K562 (cell line): Measurements from ENCODE around the gene VAMP4. TPM values are rescaled to one million over a fixed set of nuclear protein-coding genes. Genes with fewer than 3 reads are reported as not detected.

Experiments used
- ATAC-seq: fragments of 200-7000 bp; cut with Tn5 transposase; 3 replicates; pipeline ENCODE4 v1.9.1; 2020; ENCODE audit warnings: moderate library complexity
- BruUV-seq: library from RNA; stranded (reverse); fragments of 400-500 nt; replicated peaks from 2 replicates; lab custom pipeline; 2021; lab: Mats Ljungman, UMichigan
- CTCF ChIA-PET: fragments of 300-600 bp; formaldehyde crosslinking; extraction: SDS; loops from one replicate; lab custom pipeline; 2021; ENCODE audit warnings: low intra/inter-chr PET ratio; lab: Yijun Ruan, JAX
- POLR2A ChIA-PET: fragments of 300-600, 350-650 bp; sonication (Branson Sonifier 250); formaldehyde crosslinking; extraction: SDS; loops from one replicate; lab custom pipeline; 2021; ENCODE audit warnings: antibody characterized with exemption, inconsistent platforms; lab: Yijun Ruan, JAX
- DNase-seq, 4 experiments: peaks; one replicate each; pipeline versions ENCODE4 v3.0.0 to v3.0.0-alpha.2; 2011 to 2018; ENCODE audit warnings: low spot score in 3 of 4, mixed read lengths in 3 of 4; ENCODE audit errors: extremely low read depth in 1 of 4
- FAIRE-seq: peaks from 2 replicates; lab custom pipeline; 2011; peaks lifted over from hg19 to GRCh38; lab: Jason Lieb, UNC
- H2AFZ ChIP-seq: 2 replicates; pipeline ENCODE4 v1.6.0; 2011; ENCODE audit warnings: low read depth, low read length, control low read depth, inconsistent platforms
- H3K27ac ChIP-seq: fragments of 200-600 bp; 3 replicates; pipeline ENCODE4 v1.8.0; 2011; ENCODE audit warnings: low read depth, mild to moderate bottlenecking, control low read depth, inconsistent platforms, low read length, moderate library complexity, mixed read lengths; ENCODE audit errors: extremely low read depth
- H3K27me3 ChIP-seq, 2 experiments: fragments of 300-600 bp in 1 of 2; 2 replicates in 1 of 2; 3 replicates in 1 of 2; pipeline versions ENCODE4 v1.6.0 to v1.8.0; 2011; ENCODE audit warnings: inconsistent platforms in 2 of 2, low read length in 2 of 2, mild to moderate bottlenecking in 1 of 2, mixed read lengths in 1 of 2, moderate library complexity in 1 of 2; ENCODE audit not compliant: control insufficient read depth in 2 of 2, insufficient read depth in 2 of 2
- H3K36me3 ChIP-seq: fragments of 300-600 bp; 3 replicates; pipeline ENCODE4 v1.8.0; 2011; ENCODE audit warnings: mild to moderate bottlenecking, low read length, inconsistent platforms; ENCODE audit not compliant: control insufficient read depth, insufficient read depth
- H3K4me1 ChIP-seq, 2 experiments: fragments of 200-600 bp in 1 of 2; replicated peaks in 1 of 2; 2 replicates in 1 of 2; 3 replicates in 1 of 2; pipeline versions ENCODE4 v1.5.1 to v1.8.0; 2011; ENCODE audit warnings: inconsistent platforms in 2 of 2, low read length in 2 of 2, mild to moderate bottlenecking in 1 of 2, mixed read lengths in 1 of 2, moderate library complexity in 1 of 2; ENCODE audit not compliant: control insufficient read depth in 2 of 2, insufficient read depth in 2 of 2
- H3K4me2 ChIP-seq: 2 replicates; pipeline ENCODE4 v1.6.1; 2011; ENCODE audit warnings: low read length, control low read depth, inconsistent platforms, mixed read lengths; ENCODE audit not compliant: insufficient read depth
- H3K4me3 ChIP-seq: fragments of 200-600 bp; sonication (generic), shearing (Covaris generic); 2 replicates; pipeline ENCODE4 v1.5.1; 2016; ENCODE audit warnings: control low read depth, inconsistent platforms
- H3K79me2 ChIP-seq: fragments of 200-600 bp; 3 replicates; pipeline ENCODE4 v1.8.0; 2011; ENCODE audit warnings: low read length, inconsistent platforms; ENCODE audit not compliant: control insufficient read depth, insufficient read depth
- H3K9ac ChIP-seq, 2 experiments: 2 replicates each; pipeline versions ENCODE4 v1.6.0 to v1.6.1; 2011; ENCODE audit warnings: low read depth in 2 of 2, low read length in 2 of 2, control low read depth in 1 of 2, inconsistent platforms in 1 of 2, mild to moderate bottlenecking in 1 of 2, mixed read lengths in 1 of 2; ENCODE audit not compliant: insufficient read depth in 1 of 2
- H3K9me1 ChIP-seq: one replicate; pipeline ENCODE4 v1.6.0; 2011; ENCODE audit warnings: inconsistent platforms, mild to moderate bottlenecking, low read length, moderate library complexity; ENCODE audit not compliant: control insufficient read depth, insufficient read depth
- H3K9me3 ChIP-seq: replicated peaks from 2 replicates; pipeline ENCODE4 v1.5.1; 2011; ENCODE audit warnings: low read depth, low read length, inconsistent platforms; ENCODE audit not compliant: control insufficient read depth, insufficient read depth
- H4K20me1 ChIP-seq: replicated peaks from 2 replicates; pipeline ENCODE4 v1.6.1; 2011; ENCODE audit warnings: low read length, inconsistent platforms, mixed read lengths; ENCODE audit not compliant: control insufficient read depth, insufficient read depth
- ARID1B ChIP-seq: fragments of 450-650 bp; IDR thresholded peaks from 2 replicates; pipeline ENCODE4 v1.6.1; 2016; ENCODE audit warnings: antibody characterized with exemption, mild to moderate bottlenecking, inconsistent platforms
- EHMT2 ChIP-seq: fragments of 450-650 bp; IDR thresholded peaks from 2 replicates; pipeline ENCODE4 v1.6.1; 2018; ENCODE audit warnings: antibody characterized with exemption
- ETV6 ChIP-seq, 3 experiments: fragments of 150-350 bp in 1 of 3; sonication (generic) in 1 of 3; formaldehyde crosslinking in 1 of 3; IDR thresholded peaks; 2 replicates each; pipeline versions ENCODE4 v1.6.1 to v1.8.0; 2014 to 2022; ENCODE audit warnings: borderline replicate concordance in 2 of 3, low read depth in 2 of 3, antibody characterized with exemption in 1 of 3, low read length in 1 of 3, mild to moderate bottlenecking in 1 of 3, missing genetic modification reagents in 1 of 3
- GATAD2B ChIP-seq: fragments of 450-650 bp; IDR thresholded peaks from 2 replicates; pipeline ENCODE4 v1.6.1; 2017; ENCODE audit warnings: mild to moderate bottlenecking, borderline replicate concordance
- MBD1 ChIP-seq: fragments of 250-450 bp; sonication (Bioruptor Pico); IDR thresholded peaks from 2 replicates; pipeline ENCODE4 v1.8.0; 2022; ENCODE audit warnings: inconsistent platforms
- POU5F1 ChIP-seq: fragments of 150-350 bp; IDR thresholded peaks from 2 replicates; pipeline ENCODE4 v1.6.1; 2014; ENCODE audit warnings: borderline replicate concordance, low read length, low read depth, mild to moderate bottlenecking; ENCODE audit not compliant: partially characterized antibody
- RFX5 ChIP-seq: IDR thresholded peaks from 2 replicates; pipeline ENCODE4 v1.6.1; 2011; ENCODE audit warnings: low read depth, mild to moderate bottlenecking, improper control_type of control experiment, low read length
- SIN3B ChIP-seq: fragments of 450-650 bp; IDR thresholded peaks from 2 replicates; pipeline ENCODE4 v1.6.1; 2017; ENCODE audit warnings: low read depth, mild to moderate bottlenecking, moderate library complexity
- SMARCA4 ChIP-seq: fragments of 450-650 bp; IDR thresholded peaks from 2 replicates; pipeline ENCODE4 v1.6.1; 2016
- SMARCB1 ChIP-seq: IDR thresholded peaks from 2 replicates; pipeline ENCODE4 v1.6.1; 2011; ENCODE audit warnings: improper control_type of control experiment, low read depth; ENCODE audit not compliant: insufficient read length
- SOX6 ChIP-seq: fragments of 450-650 bp; IDR thresholded peaks from 2 replicates; pipeline ENCODE4 v1.6.1; 2014; ENCODE audit warnings: mild to moderate bottlenecking
- WGBS: fragments of 100-300 bp; shearing (Covaris generic); methylation state at CpG from one replicate; pipeline ENCODE4 v1.1.6; 2016; ENCODE audit warnings: low coverage, mixed read lengths; ENCODE audit not compliant: insufficient coverage; ENCODE audit errors: missing lambda C conversion rate; 5-methylcytosine and 5-hydroxymethylcytosine counted together
- in situ Hi-C: fragments of 300-500 bp; cut with MboI; formaldehyde crosslinking; loops from 4 replicates; pipeline ENCODE4 v1.15.0; 2018; ENCODE audit warnings: inconsistent platforms, mixed read lengths
- intact Hi-C: fragments of 100-400 bp; cut with micrococcal nuclease; formaldehyde crosslinking; loops from 2 replicates; pipeline ENCODE4 v1.14.2; 2022
- polyA plus RNA-seq, 8 experiments: library from polyadenylated mRNA; depleted of rRNA in 4 of 8; stranded (reverse) in 5 of 8; unstranded in 3 of 8; fragments of >200 nt; fragmentation: Nextera tagmentation in 2 of 8; fragmentation: Illumina TruSeq in 1 of 8; extraction: Ambion mirVana in 2 of 8; extraction: Trizol in 1 of 8; gene quantifications; 2 replicates each; pipeline versions ENCODE4 v1.2.1 to v1.2.3, GENCODE V29; 2011 to 2014; ENCODE audit warnings: inconsistent platforms in 1 of 8, missing spikeins in 1 of 8
- total RNA-seq, 7 experiments: library from RNA; depleted of rRNA in 6 of 7; stranded (reverse); fragments of >200 nt in 6 of 7; fragmentation: Illumina TruSeq in 2 of 7; extraction: Trizol in 2 of 7; gene quantifications; 2 replicates each; pipeline versions ENCODE4 v1.2.1 to v1.2.3, GENCODE V29; 2011 to 2021; ENCODE audit warnings: low replicate concordance in 1 of 7
- TF ChIP-seq, protein P1 (sequence below): sonication (generic); formaldehyde crosslinking; IDR thresholded peaks from 2 replicates; pipeline ENCODE4 v1.4.0; 2020; ENCODE audit warnings: mild to moderate bottlenecking, missing genetic modification reagents
- TF ChIP-seq, protein P2 (sequence below): IDR thresholded peaks from 2 replicates; pipeline ENCODE4 v1.6.1; 2011; ENCODE audit warnings: borderline replicate concordance, low read depth, mild to moderate bottlenecking, moderate library complexity, low read length; ENCODE audit not compliant: insufficient read depth, poor library complexity, severe bottlenecking

The VAMP4 gene
- total and polyA plus RNA-seq, 9 of the 15 experiments (the other 6 are each of a cell fraction or from before 2014, with no cell fraction given), result 3.3 to 21.4 (median 11.9) TPM

GRCh38 chr1:171754353-171754705 lies 12.5 kb upstream of the VAMP4 start (continued):
- TF ChIP-seq, protein P1, sequence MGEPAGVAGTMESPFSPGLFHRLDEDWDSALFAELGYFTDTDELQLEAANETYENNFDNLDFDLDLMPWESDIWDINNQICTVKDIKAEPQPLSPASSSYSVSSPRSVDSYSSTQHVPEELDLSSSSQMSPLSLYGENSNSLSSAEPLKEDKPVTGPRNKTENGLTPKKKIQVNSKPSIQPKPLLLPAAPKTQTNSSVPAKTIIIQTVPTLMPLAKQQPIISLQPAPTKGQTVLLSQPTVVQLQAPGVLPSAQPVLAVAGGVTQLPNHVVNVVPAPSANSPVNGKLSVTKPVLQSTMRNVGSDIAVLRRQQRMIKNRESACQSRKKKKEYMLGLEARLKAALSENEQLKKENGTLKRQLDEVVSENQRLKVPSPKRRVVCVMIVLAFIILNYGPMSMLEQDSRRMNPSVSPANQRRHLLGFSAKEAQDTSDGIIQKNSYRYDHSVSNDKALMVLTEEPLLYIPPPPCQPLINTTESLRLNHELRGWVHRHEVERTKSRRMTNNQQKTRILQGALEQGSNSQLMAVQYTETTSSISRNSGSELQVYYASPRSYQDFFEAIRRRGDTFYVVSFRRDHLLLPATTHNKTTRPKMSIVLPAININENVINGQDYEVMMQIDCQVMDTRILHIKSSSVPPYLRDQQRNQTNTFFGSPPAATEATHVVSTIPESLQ (CRISPR knock-in tag), result no peak
- TF ChIP-seq ETV6 (IDR thresholded peaks at IDR 0.05; ENCODE audit: borderline replicate concordance in 1 of 2, low read depth in 2 of 2, low read length in 1 of 2) (no peak), ETV6 (CRISPR knock-in tag; IDR thresholded peaks at IDR 0.05; ENCODE audit: borderline replicate concordance) (no peak), MBD1 (no peak)

- ChIA-PET POLR2A (interaction anchor here (0.7 to 3.8 kb wide), 6 partner anchors 11 to 1628 kb away, joined by 3 to 24 read pairs (median 4); partner anchors contain the start of genes METTL13 and VAMP4), CTCF (no interaction called here)
- in situ Hi-C loops, result no loop called here
- peak; percentile 93 for FAIRE-seq
- peak overlapping the region; percentile 87 for H2AFZ ChIP-seq
- intact Hi-C loops, result no loop called here
- H3K9me1 ChIP-seq, result no peaks in the 10 kb centered on the region
- H3K9me3 ChIP-seq, result 0 out of 2 replicates have a peak, but pooled peaks cover 4% of the 10 kb centered on the region
- peak overlapping the region; percentile 19 for H3K4me2 ChIP-seq
- ATAC-seq, result peak; percentile 80
- peak overlapping the region in 1 of 2 experiments; percentile 7; a peak in 1 of 4 replicates for H3K9ac ChIP-seq
- peak in 2 of 4 experiments; percentile 70 to 77 for DNase-seq
- WGBS, result 6% methylated on average over 4 of the region's 4 CpGs
- H3K79me2 ChIP-seq, result no peaks in the 10 kb centered on the region
- H3K4me1 ChIP-seq, result peaks cover 16 to 25% of the 10 kb centered on the region in 2 experiments
- H3K36me3 ChIP-seq, result no peaks in the 10 kb centered on the region
- no peaks in the 10 kb centered on the region for H3K27me3 ChIP-seq
- no peak overlapping the region for H3K4me3 ChIP-seq
- H4K20me1 ChIP-seq, result no peaks in the 10 kb centered on the region
- peak overlapping the region; percentile 20; the same call in 1 of the 3 replicates for H3K27ac ChIP-seq
- no TSS peak for BruUV-seq
- 0 out of 2 replicates have a peak, but pooled peaks have one; percentile 9 for TF ChIP-seq SOX6
- peak; percentile 9; the same call in 1 of the 2 replicates for TF ChIP-seq SIN3B
- peak; percentile 76 for TF ChIP-seq EHMT2
- peak; percentile 30; the same call in 1 of the 2 replicates for TF ChIP-seq SMARCA4
- TF ChIP-seq ARID1B, result 0 out of 2 replicates have a peak, but pooled peaks have one; percentile 10
- TF ChIP-seq RFX5, result no peak
- TF ChIP-seq SMARCB1, result no peak
- TF ChIP-seq GATAD2B, result 0 out of 2 replicates have a peak, but pooled peaks have one; percentile 39
- TF ChIP-seq POU5F1, result no peak
- TF ChIP-seq, protein P2, sequence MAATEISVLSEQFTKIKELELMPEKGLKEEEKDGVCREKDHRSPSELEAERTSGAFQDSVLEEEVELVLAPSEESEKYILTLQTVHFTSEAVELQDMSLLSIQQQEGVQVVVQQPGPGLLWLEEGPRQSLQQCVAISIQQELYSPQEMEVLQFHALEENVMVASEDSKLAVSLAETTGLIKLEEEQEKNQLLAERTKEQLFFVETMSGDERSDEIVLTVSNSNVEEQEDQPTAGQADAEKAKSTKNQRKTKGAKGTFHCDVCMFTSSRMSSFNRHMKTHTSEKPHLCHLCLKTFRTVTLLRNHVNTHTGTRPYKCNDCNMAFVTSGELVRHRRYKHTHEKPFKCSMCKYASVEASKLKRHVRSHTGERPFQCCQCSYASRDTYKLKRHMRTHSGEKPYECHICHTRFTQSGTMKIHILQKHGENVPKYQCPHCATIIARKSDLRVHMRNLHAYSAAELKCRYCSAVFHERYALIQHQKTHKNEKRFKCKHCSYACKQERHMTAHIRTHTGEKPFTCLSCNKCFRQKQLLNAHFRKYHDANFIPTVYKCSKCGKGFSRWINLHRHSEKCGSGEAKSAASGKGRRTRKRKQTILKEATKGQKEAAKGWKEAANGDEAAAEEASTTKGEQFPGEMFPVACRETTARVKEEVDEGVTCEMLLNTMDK, result no peak
These were observed 12.0 kb upstream of the VAMP4 start for GRCh38 chr1:171753685-171754352.
